CD4-positive, alpha-beta T cell treated with Interleukin-15 for 1 hour (primary cell): Measurements from ENCODE around the gene MRPL1.
A peak's percentile ranks its signal among the peaks of the same experiment; 100 is the strongest.

ENCODE experiments used
- DNase-seq: peaks from one replicate; pipeline ENCODE4 v3.0.0-alpha.2; 2020

Gene MRPL1

DNA sequence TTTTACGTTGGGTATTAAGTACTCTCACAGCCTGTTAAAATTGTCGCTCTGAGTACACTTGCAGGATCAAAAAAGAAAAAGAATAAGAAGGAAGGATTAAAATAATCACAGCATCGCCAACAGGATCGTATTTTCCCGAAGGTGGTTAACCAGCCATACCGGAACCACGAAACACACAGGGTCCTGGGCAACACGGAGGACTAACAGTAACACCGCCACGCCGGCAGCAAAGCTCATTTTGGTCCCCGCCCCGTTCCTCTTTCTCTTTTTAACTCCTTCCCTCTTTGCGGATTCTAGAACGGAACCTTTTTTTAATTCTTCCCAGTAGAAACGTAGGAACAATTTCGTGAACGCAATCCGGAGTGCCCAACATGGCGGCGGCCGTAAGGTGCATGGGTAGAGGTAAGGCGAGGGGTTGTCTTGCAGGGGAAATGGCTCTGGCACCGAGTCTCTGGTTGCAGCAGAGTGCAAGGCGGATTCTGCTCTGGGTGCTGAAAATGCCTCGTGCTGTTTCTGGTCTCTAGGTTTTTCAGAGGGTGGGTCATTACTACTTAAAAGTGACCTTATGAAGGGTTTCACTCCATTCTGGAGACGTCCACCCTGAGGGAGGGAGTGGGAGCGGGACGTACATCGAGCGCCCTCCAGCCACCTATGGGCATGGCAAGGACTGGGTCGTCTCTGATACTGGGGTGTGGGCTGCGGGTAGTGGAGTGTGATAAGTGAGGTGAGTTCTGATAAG is at the start of gene MRPL1:
Gene MRPL1, plus strand, starts transcription at position 353 of the 739 bp plus-strand sequence. Its CDS starts 19 bp downstream, at position 372.
- DNase-seq: peak; percentile 92

GRCh38 chr4:77815636-77816035 is 47.0 kb upstream of the MRPL1 start:
- no peak for DNase-seq

- DNase-seq: no peak
Measured at GRCh38 chr4:77816546-77816945, 46.1 kb upstream of the MRPL1 start.

DNA sequence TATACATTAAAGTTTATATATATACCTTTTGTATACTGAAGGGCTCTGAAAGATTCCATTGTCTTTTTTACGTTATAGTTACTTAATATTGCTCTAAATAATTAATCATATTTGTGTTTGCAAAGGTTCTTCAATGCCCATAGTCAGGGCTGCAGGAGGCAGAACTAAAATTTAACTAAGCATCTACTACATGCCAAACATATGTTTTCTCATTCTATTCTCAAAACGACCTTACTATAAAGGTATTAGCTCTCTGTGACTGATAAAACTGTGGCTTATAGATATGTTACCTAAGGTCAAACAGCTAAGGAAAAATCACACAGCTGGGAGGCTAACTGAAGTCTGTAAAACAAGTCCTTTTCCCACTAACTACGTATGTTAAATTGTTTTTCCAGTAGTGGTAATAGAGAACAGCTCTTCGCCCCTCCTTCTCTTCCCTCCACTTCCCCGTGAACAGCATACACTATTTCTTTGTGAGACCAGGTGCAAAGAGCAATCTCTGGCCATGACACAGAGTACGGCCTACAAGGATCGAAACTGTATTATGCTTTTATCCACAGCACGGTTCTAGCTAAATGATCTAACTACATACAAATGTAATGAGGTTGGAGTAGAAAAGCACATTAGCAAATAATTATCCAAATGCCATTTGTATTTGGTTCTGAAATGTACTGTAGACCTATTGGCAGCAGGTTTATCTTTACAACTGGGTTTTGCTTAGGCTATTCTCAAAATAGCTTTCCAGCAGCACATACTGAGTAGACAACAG is 45.1 kb upstream of the MRPL1 start:
- DNase-seq: no peak

GRCh38 chr4:77818073-77818601 is 44.5 kb upstream of the MRPL1 start:
- peak; percentile 56 for DNase-seq

DNA sequence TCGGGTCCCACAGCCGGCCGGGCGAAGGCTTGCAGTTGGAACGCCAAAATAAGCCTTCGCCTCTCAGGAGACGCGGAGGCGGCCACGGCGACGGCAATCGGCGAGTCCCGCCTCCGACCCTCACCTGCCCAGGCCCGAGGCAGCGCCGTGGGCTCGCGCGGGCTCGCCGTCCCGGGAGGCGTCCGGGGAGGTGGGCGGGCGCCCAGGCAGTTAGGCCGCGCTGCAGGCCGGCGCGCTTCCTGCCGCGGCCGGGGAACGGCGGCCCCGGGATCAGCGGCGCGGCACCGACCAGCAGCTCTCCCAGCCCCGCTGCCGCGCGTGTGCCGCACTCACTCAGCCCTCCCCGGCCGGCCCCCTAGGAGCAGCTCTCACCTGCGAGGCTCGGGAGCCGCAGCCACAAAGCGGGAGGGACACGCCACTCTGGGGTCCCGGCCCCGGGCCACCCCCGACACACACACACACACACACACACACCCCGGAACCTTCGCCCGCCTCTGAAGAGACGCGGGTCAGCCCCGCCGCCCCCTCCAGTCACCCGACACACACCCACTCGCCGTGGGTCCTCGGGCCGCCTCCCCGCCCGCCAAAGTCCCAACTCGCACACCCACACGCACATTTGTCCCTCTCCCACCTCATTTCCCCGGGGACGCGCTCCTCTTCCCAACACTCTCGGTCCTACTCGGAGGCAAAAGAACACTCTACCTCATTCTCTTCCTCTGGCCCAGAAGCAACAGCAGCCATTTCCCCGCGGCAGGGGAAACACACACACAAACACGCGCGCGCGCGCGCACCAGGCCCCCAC is 43.8 kb upstream of the MRPL1 start, which contains the start of gene CNOT6L:
Gene CNOT6L, minus strand, starts transcription at position 767 of the 802 bp plus-strand sequence. Its CDS starts 60 bp downstream, at position 707.
- peak; percentile 89 for DNase-seq

- no peak for DNase-seq
Measured at GRCh38 chr4:77819404-77819842, 43.2 kb upstream of the MRPL1 start.

- peak; percentile 93 for DNase-seq
Measured at GRCh38 chr4:77819843-77820648, 42.6 kb upstream of the MRPL1 start.

DNA sequence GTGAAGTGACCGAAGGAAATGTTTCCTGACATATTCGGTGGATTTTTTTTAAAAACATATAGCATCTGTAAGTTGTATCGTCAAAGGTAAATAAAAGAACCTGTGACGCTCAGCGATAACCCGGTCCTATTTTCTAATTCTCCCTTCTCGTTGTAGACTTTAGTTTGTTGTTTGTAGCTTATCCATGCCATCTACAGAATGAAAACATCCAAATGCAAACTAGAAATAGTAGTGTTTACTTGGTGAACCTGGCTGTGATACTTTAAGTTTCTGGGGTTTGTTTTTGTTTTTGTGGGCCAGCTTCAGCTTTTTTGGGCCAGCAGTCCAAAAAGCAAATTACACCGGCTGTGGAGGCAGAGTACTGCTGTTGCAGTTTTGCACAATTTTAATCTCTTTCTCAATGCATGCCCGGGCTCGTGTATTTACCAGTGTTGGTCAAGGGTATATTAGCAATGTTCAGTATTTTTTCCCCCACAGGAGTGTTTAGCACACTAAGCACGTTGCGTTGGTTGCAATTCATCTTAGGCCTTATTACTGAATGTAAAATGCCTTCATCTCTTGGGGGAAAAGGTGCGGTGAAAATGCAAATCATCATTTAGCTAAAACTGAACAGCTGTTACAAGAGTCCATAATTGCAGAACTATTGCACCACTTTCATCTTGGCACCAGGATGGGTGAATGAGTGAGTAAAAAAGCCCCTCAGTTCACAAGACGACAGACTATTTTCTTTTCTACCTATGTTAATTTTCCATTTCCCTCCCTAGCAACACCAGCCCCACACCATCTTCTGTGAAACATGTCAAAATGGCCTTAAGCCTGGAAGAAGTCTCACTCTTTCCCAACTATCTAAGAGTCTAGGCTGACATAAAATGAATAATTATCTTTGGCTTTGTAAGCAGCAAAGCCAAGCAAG is 41.7 kb upstream of the MRPL1 start:
- peak; percentile 37 for DNase-seq

DNA sequence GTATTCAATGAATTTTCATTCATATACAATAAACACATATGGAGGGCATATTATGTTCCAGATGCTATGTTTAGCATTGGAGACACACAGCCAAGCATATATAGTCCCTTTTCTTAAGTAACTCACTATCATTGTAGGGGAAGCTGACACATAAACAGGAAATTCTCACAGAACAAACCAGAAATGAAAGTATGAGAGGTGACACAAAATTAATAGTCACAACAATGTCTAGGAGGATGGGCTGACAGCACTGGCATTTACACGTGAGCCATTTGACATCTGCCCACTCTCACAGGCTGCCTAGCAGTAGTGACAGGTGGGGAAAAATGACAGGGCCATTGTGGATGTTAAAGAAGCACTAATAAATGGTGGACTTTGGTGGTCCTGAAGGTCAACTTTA is 40.9 kb upstream of the MRPL1 start:
- peak; percentile 63 for DNase-seq

GRCh38 chr4:77826275-77826674 is 36.4 kb upstream of the MRPL1 start:
- DNase-seq: no peak

DNA sequence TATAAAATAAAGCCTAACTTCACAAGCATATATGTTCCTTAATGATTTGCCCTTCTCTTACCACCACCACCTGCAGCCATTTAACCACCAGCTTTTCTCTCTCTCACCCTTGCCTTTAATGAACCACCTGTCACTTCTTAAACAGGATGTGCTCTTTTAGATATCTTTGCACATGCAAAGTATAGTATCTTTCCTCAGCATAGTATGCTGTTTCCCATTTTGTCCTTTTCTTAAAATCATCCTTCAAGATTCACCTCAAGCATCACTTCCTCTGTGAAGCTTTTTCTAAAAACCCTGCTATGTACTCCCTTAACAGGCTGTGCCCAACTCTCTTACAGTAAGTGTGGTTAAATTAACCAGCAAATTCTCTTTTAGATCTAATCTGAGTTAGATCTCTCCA is 35.3 kb upstream of the MRPL1 start:
- DNase-seq: no peak

DNA sequence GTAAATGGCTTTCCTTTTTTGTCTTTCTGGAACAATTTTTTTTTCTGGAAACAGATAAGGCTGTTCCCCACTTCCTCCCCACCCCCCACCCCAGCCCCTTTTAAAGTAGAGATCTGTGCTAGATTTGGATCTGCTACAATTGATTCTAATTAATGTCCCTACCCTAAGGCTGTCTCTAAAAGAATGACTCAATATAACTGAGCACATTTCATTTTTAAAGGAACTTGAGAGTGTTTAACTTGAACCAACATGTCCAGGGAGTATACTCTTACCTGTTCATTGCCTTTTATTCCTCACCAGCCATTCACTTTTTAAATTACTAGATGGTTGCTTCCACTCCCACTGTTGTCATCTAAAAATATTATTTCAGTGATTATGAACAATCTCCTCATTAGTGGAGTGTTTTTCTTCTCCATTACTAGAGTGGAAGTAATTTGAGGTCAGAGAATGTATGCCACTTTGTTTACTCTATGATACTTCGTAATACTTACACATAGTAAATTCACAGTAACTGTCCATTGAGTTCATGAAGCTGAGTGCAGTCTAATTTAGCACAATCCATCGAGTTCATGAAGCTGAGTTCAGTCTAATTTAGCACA is 29.4 kb upstream of the MRPL1 start:
- DNase-seq: no peak

- DNase-seq: no peak
Measured at GRCh38 chr4:77834403-77834802, 28.2 kb upstream of the MRPL1 start.

GRCh38 chr4:77843628-77844027 is 19.0 kb upstream of the MRPL1 start:
- DNase-seq: no peak

- DNase-seq: no peak
Measured at GRCh38 chr4:77844363-77844762, 18.3 kb upstream of the MRPL1 start.

GRCh38 chr4:77845400-77845799 is 17.2 kb upstream of the MRPL1 start:
- DNase-seq: no peak

DNA sequence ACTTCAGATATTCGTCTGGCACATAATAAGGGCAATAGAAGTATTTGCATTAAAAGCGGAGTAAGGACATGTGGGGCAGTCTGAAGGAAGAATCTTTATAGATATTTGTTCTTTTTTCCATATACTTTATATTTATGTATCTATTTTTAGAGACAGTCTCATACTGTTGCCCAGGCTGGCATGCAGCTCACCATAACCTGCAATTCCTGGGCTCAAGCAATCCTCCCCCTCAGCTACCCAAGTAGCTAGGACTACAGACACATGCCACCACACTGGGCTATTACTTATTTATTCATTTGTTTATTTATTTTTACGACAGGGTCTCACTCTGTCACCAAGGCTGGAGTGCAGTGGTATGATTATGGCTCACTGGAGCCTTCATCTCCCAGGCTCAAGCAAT is 16.7 kb upstream of the MRPL1 start:
- DNase-seq: no peak

DNA sequence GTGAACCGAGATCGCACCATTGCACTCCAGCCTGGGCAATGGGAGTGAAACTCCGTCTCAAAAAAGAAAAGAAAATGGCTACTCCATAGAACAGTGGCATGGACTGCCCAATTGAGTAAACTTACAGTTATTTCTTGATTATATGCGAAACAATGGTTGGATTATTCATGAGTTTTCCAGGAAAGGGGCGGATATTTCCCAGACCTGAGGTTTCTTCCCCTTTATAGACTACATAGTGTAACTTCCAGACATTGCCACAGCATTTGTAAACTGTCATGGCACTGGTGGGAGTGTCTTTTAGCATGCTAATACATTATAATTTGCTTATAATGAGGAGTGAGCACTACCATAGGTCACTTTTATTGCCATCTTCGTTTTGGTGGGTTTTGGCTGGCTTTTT is 14.1 kb upstream of the MRPL1 start:
- DNase-seq: no peak

DNA sequence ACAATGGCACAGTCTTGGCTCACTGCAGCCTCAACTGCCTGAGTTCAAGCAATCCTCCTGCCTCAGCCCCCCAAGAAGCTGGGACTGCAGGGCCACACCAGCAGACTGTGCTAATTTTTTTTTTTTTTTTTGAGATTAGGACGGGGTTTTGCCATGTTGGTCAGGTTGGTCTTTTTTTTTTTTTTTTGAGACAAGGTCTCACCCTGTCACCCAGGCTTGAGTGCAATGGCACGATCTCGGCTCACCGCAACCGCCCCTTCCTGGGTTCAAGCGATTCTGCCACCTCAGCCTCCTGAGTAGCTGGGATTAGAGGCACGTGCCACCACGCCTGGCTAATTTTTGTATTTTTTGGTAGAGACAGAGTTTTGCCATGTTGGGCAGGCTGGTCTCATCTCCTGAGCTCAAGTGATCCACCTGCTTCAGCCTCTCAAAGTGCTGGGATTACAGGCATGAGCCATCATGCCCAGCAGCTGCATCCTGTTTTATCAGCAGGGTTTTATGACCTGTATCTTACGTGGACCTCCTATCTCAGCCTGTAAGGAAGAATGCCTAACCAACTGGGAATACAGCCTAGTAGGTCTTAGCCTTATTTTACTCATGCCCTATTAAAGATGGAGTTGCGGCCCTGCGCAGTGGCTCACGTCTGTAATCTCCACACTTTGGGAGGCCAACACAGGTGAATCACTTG is 13.2 kb upstream of the MRPL1 start:
- DNase-seq: no peak
